ENCODE data around the gene FAM107B. TPM values are rescaled to one million over a fixed set of nuclear protein-coding genes. Genes with fewer than 3 reads are reported as not detected.
"Not testable (repeated sequence)": the region's sequence is repeated elsewhere in the genome, so short reads cannot be mapped to it uniquely, and the experiment has no call there.

Gene FAM107B
- polyA plus RNA-seq (2013, experiment 1 of 2; ENCODE audit: insufficient read length): 9.2 TPM
- polyA plus RNA-seq (2013, experiment 2 of 2; ENCODE audit: insufficient read length): 11.5 TPM

GRCh38 chr10:14774797-14775196 is at the start of gene FAM107B:
Gene FAM107B (minus strand): TSS chr10:14774897. CDS start chr10:14774663, 234 bp downstream.
- no peak for DNase-seq

- DNase-seq: no peak
These were observed 49.3 kb upstream of the FAM107B start for GRCh38 chr10:14823966-14824365.

- DNase-seq: peak; percentile 48
These were observed 48.4 kb upstream of the FAM107B start for GRCh38 chr10:14822879-14823755.

DNA sequence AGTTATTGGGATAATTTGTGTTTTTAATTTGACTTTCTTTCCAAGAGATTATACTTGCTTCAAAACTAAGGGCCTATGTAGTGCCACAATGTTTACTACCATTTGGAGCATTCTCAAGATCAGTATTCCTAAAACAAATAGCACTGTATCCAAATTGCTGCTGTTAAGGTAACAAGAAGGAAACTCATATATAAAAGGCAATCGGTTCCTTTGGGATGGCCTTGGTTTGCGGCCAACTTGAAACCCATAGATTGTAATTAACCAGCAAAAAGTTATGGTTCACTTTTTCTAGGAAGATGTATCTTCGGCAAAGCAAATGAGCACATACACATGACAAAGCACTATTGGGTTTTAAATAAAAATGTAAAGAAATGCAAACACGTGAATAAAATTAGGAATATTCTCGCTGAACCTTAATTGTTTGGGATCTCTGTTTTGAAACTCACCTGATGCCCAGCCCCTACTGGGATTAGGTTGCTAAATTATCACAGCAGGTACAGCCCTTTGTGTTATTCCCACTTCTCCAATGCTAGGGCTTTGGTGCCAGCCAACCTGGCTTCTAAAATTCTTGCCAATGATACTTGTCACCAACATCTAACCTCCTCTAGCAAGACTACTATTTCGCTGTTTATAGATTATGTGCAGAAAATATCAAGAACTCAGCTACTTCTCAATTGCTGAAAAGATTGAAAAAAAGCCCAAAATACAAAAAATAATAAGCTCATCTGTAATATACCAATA is 47.1 kb upstream of the FAM107B start:
- no peak for DNase-seq

- no peak for DNase-seq
These were observed 46.1 kb upstream of the FAM107B start for GRCh38 chr10:14820775-14821154.

- peak; percentile 65 for DNase-seq
These were observed 45.5 kb upstream of the FAM107B start for GRCh38 chr10:14820010-14820774.

DNA sequence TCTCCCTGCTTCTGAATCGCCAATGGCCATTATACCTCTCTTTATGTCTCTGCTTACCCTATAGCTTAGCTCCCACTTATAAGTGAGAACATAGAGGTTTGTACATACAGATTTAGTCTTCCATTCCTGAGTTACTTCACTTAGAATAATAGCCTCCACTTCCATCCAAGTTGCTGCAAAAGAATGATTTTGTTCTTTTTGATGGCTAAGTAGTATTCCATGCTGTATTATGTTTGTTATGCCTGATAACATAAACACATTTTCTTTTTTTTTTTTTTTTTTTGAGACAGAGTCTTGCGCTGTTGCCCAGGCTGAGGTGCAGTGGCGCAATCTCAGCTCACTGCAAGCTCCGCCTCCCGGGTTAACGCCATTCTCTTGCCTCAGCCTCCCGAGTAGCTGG is 42.0 kb upstream of the FAM107B start:
- DNase-seq: not testable (repeated sequence)

- DNase-seq: no peak
These were observed 41.0 kb upstream of the FAM107B start for GRCh38 chr10:14815681-14816080.

DNA sequence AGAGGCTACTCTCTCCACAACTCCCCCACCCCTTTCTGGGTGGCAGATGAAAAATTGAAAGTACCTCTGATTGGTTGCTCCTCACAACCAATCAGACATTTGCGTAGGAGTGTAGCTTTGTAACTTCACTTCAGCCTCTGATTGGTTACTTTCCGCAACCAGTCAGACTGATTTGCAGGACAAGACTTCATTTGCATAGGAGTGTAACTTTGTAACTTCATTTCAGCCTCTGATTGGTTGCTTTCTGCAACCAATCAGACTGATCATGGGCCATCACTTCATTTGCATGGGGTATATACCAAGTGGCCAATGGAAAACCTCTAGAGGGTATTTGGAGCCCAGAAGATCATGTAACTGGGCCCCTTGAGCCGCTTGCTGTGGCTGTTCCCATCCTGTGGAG is 37.6 kb upstream of the FAM107B start:
- DNase-seq: peak; percentile 19

- DNase-seq: no peak
These were observed 36.6 kb upstream of the FAM107B start for GRCh38 chr10:14810969-14811953.

GRCh38 chr10:14806318-14806717 is 31.6 kb upstream of the FAM107B start:
- DNase-seq: no peak

DNA sequence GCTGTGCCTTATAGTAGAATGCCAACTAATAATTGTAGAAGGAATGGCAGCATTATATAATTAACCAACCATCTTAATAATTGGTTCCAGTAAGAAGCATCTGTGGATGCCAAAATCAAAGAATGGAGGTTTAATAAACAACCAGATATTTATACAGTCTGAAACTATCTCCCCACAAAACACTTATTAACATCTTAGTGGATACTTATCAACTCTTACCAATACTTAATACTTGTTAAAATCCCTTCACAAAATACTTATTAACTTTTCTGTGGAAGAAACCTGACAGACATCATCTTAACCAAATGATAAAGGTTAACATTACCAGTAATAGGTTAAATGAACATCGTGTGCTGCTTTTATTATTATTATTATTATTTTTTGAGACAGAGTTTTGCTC is 29.1 kb upstream of the FAM107B start:
- no peak for DNase-seq

GRCh38 chr10:14801723-14802122 is 27.0 kb upstream of the FAM107B start:
- no peak for DNase-seq

GRCh38 chr10:14800397-14800796 is 25.7 kb upstream of the FAM107B start:
- no peak for DNase-seq

- DNase-seq: no peak
These were observed 23.9 kb upstream of the FAM107B start for GRCh38 chr10:14798636-14799035.

- no peak for DNase-seq
These were observed 13.2 kb upstream of the FAM107B start for GRCh38 chr10:14787938-14788337.

DNA sequence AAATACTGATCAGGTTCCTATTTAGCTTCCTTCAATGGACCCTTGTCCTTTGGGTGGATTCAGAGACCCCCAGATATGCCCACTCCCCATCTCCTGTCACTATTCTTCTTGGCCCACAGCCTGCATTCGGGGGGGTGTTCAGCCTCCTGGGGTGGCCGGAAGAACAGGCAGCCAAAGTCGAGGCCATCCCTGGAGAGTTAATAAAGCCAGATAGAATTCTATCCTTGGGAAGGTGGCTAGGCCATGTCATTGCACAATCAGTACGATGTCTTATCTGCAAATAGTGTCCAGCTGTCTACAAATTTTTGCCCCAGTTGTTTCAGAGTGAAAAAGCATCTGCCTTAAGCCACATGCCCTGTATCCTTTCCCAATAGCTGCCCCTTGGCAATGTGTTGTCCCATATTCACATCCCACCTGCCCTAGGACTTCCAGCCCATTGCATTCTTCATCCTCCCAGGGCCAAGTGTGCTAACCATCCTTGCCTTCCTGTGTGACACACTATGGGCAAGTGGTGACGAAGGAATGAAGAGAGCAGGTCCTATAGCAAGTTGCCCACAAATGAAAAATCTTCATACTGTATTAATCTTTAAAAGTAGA is 9.9 kb upstream of the FAM107B start:
- no peak for DNase-seq

DNA sequence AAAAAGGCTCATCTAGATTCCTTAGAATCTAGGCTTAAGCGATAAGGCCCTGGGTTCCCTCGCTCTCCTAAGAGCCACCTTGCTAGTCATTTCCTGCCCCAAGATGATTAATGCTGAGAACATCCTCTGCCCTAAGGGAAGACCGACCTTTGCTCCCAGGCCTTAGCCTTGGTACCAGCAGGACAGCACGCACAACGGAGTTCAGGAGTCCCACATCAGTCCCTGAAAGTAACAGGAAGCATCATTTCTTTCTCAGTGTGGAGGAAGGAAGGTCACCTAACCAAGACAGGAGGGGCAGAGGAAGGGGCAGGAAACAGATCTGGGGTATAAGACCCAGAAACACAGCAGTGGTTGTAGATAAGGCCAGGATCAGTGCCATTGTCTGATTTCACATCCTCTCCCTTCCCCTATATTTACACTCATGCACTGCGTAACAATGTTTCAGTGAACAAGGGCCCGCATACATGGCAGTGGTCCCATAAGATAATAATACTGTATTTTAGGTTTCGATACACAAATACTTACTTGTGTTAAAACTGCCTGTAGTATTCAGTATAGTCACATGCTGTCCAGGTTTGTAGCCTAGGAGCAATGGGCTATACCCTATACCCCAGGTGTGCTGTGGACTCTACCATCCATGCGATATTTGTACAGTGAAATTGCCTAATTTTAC is 8.1 kb upstream of the FAM107B start:
- no peak for DNase-seq

DNA sequence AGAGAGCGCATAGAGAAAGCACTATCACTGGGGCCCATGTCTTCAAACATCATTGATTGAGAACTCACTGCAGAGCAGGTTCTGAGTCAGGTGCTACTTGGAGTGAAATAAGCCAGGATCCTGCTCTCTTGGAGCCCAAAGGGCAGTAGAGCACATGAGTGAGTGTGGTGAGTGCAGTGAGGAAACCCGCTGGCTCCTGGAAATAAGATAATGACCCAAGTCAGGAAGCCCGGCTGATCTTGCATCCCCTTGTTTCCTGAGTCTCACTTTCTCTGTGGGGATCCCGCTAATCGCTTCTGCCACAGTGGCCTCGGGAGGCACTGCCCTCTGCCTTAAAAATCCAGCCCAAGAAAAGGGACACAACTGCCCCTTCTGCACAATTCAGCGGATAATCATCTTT is 7.1 kb upstream of the FAM107B start:
- no peak for DNase-seq

GRCh38 chr10:14779001-14779651 is 4.4 kb upstream of the FAM107B start:
- DNase-seq: no peak
